OCI-M2 (cell line): ENCODE results near the gene PANK1.
"Not testable (repeated sequence)": the region's sequence is repeated elsewhere in the genome, so short reads cannot be mapped to it uniquely, and the experiment has no call there.

Experiments used
- DNase-seq: peaks from one replicate; lab custom pipeline; 2025; ENCODE audit not compliant: unreplicated experiment; lab: John Stamatoyannopoulos, UW

Gene PANK1

GRCh38 chr10:89622151-89622550 is 22.9 kb downstream of the PANK1 start:
- no peak for DNase-seq

DNA sequence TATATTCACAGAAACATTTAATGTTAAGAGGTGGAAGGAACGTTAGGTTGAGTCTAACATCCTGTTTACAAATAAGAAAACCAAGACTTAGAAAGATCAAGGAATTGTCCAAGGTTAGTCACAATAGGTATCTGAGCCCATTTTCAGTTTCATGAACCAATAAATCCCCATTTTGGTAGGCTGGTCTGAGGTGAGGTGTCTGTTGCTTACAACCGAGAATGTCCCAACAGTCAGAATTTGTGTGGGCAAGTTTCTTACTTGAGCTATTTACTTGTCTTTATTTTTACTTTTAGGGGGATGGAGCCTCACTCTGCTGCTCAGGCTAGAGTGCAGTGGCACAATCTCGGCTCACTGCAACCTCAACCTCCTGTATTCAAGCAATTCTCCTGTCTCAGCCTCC is 23.6 kb downstream of the PANK1 start:
- DNase-seq: no peak

GRCh38 chr10:89620296-89620695 is 24.7 kb downstream of the PANK1 start:
- not testable (repeated sequence) for DNase-seq

GRCh38 chr10:89615824-89616223 is 29.2 kb downstream of the PANK1 start:
- DNase-seq: no peak

DNA sequence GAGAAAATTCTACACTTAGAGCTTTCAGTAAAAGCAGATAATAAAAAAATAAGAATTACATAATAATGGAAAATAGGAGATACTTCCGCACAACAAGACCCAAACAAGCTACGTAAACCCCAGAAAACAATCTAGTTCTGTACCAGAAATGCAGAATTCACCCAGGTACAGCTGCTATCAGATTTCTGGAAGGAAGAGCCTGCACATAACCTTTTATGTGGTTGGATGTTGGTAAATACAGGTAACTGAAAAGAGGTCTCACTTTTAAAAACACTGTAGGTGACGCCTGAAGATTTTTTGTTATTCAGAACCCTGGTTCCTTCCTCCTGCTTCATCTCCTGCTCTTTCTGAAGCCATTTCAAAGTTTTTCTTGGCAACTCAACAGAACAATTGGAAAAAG is 29.9 kb downstream of the PANK1 start:
- no peak for DNase-seq

DNA sequence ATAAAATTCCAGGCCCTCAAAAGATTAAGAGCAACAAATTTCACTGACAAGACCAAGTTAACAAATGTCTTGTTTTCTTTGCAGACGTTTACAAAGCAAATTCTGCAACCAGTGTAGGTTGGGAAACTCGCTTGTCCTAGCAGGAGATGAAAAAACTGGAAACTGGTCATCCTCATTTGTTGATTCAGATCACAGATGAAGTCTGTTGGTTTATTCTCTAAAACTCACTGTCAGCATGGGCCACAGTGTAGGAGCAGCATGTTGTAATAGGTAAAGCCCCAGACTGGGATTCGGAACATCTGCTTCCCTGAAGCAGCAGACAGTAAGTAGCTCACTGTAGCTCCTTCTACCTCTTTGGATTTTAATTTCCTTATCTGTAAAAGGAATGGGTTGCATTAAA is 31.5 kb downstream of the PANK1 start:
- DNase-seq: no peak

- no peak for DNase-seq
Observed at GRCh38 chr10:89611282-89611681, 33.8 kb downstream of the PANK1 start.

DNA sequence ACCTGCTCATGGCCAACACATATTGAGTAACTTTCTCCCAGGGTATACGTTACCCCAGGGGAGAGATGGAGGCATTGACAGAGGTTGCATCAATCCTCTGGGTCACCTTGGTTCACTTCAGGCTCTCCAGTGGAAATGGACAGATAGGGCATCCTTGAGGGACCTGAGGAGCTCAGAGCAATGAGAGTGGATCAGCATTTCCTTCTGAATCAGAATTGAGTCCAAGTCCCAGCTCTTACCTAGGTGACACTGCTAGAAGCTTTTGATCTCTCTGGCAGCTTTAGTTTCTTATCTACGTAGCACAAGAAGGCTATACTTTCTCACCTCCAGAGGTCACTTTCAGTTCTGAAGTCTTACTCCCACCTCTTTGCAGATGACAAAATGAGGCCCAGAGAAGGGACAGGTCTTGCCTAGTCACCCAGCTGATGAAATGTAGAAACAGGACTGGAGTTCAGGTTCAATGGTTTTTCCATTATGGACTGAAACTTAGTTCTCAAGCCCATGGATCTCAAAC is 35.2 kb downstream of the PANK1 start:
- no peak for DNase-seq

- no peak for DNase-seq
Observed at GRCh38 chr10:89604200-89604599, 40.8 kb downstream of the PANK1 start.

DNA sequence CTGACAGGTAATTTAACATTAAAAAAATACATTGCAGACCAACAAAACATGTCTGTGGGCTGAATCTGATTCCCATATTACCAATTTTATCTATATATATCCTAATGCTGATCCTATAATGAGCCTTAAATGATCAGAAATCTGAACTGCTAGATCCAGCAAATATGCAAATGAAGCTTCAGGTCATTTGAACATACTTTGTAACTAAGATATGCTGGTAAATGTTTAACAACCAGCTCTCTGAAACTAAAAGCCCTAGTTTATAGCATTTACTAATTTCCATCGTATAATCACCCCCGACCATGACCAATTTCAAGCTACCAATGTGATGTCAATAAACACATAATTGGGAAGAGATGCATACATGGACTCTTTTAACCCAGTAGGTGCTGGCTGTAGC is 42.1 kb downstream of the PANK1 start:
- no peak for DNase-seq

GRCh38 chr10:89601728-89602361 is 43.2 kb downstream of the PANK1 start:
- DNase-seq: no peak

- DNase-seq: no peak
Observed at GRCh38 chr10:89600041-89600440, 45.0 kb downstream of the PANK1 start.

- no peak for DNase-seq
Observed at GRCh38 chr10:89593043-89593442, 52.0 kb downstream of the PANK1 start.

- DNase-seq: no peak
Observed at GRCh38 chr10:89592539-89592938, 52.5 kb downstream of the PANK1 start.

DNA sequence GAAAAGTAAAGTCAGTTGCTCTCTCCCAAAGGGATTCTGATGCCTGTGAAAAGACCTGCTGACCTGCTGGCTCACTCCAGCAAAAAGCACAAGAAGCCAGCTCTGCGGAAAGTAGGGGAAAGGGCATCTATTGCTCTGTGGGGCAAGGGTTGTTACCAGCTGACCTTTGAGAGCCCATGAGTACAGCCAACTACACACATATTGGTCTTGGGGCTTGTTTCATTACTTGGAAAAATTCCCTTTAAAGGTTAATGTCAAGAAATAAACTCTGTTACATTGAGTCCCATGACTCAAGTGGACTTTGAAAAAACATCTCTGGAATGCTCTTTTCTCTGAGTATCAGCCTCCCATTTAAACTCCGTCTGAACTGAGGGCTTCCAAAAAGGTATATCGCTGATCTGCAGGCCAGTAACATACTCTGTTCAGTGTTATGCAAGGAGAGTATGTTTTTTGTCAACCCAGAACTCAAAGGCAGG is 53.2 kb downstream of the PANK1 start:
- no peak for DNase-seq

DNA sequence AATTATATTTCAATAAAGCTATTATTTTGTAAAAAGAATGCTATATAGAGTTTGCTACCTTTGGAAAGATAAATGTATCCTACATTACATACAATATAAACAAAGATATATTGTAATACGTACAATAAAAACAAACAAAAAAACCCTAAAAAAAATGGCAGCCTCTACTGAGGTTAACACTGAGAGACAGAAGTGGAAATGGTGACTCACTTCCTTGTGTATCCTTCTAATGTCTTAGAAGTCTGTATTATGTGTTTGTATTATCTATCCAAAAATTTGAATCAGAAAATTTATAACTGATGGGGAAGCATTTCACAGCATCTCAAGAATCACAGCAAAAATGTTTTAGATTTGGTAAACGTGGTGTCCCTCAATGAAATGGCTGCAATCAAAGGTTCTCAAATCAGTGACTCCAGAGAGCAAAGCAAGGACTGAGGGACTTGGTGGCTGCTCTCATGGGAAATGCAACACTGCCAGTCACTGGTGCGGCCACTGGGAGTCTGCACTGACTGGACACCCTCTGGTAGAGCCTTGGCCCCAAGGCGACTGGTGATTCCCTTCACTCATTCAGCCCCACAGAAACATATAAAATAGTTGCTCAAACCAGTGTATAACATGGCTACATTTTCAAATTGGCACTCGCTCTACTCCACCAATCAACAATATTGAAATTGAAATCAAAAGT is 53.8 kb downstream of the PANK1 start:
- no peak for DNase-seq

GRCh38 chr10:89590326-89590725 is 54.7 kb downstream of the PANK1 start:
- DNase-seq: no peak

DNA sequence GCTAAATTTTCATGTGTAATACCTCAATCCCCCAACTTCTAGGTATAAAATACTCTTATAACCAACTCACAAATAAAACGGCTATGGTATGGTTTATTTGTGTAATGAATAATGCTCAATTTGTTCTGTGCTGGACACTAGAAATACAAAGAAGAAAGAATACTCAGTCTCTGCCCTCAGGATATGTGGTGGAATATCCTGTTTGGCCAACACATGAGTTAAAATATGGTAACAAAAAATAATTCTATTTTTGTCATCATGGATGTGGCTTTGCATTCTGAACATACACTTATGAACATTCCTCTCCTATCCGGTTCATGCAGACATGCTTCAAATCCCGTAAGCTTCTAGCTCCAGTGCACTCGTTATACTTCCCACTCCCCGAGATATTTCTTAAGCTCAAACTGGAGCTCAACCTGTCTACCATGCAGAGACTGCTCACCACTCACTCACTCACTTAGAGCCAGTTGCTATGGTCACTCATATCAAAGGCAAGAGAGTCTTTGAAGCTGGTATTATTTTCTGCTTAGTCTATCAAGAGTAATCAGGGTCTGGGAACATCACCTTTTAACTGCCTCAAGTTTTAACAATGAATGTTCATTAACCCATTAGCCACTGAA is 55.8 kb downstream of the PANK1 start:
- no peak for DNase-seq

DNA sequence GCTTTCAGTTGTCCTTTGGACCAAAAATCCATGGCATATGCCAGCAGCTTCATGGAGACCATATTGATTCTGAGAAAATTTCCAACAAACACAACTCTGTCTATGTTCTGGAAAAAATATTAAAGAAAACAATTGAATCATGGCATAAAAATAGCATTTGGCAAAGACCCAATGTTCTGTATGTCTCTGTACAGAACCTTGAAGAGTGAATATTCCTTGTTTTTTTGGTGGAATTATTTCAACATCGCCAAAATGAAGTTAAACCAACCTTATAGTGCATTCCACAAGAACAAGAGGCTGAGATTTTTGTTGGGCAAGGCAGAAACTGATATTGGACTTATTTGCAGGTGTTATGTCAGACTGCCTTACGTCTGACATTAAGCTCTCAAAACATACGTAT is 56.4 kb downstream of the PANK1 start:
- DNase-seq: no peak

- DNase-seq: no peak
Observed at GRCh38 chr10:89582022-89582421, 63.0 kb downstream of the PANK1 start.

DNA sequence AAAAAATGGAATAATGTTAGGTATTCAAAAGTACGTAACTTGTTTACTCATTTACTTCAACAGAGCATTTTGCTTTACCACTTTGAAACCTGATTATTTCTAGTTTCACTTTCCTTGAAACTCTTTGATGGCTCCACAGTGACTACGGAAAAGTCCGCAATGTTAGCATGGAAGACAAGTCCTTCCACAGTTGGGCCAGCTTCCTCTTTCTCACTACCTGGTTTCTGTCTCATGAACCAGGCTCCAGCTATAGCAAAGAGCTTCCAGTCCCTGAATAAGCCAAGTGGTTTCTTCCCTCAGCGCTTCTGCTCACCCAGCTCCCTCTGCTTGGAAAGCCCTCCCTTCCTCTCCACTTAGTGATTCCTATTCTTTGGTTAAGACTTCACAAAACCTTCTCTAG is 64.8 kb downstream of the PANK1 start:
- no peak for DNase-seq

DNA sequence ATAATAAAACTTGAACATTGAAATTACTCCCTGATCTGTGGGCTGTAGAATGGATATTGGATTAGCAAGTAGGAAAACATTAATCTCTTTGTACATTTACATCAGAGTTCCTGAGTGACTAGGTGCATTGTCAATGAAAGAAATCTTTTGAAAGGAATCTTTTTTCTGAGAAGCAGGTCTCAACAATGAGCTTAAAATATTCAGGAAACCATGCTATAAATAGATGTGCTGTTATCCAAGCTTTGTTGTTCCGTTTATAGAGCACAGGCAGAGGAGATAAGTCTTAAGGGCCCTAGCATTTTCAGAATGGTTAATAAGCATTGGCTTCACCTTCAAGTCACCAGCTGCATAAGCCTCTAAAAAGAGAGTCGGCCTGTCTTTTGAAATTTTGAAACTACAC is 68.3 kb downstream of the PANK1 start:
- DNase-seq: no peak
